ENCODE data around the gene CCR6.

- TF ChIP-seq POLR2A (IDR thresholded peaks at IDR 0.05) = no peak
- TF ChIP-seq, protein P1, sequence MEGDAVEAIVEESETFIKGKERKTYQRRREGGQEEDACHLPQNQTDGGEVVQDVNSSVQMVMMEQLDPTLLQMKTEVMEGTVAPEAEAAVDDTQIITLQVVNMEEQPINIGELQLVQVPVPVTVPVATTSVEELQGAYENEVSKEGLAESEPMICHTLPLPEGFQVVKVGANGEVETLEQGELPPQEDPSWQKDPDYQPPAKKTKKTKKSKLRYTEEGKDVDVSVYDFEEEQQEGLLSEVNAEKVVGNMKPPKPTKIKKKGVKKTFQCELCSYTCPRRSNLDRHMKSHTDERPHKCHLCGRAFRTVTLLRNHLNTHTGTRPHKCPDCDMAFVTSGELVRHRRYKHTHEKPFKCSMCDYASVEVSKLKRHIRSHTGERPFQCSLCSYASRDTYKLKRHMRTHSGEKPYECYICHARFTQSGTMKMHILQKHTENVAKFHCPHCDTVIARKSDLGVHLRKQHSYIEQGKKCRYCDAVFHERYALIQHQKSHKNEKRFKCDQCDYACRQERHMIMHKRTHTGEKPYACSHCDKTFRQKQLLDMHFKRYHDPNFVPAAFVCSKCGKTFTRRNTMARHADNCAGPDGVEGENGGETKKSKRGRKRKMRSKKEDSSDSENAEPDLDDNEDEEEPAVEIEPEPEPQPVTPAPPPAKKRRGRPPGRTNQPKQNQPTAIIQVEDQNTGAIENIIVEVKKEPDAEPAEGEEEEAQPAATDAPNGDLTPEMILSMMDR (IDR thresholded peaks at IDR 0.05) = no peak
Observed at GRCh38 chr6:167116838-167117228, 6.1 kb upstream of the CCR6 start.
